HG02759 (cell line): ENCODE results near the gene LIN28A.

Source experiments
- ATAC-seq: cut with Tn5 transposase; IDR thresholded peaks from one replicate; pipeline ENCODE4 v1.9.1; 2021; ENCODE audit warnings: mild to moderate bottlenecking, moderate library complexity; ENCODE audit not compliant: unreplicated experiment

LIN28A gene

GRCh38 chr1:26387447-26387846, 23.2 kb upstream of the LIN28A start:
- ATAC-seq, result no peak

- ATAC-seq, result no peak
Measured at GRCh38 chr1:26388791-26389445, 21.7 kb upstream of the LIN28A start.

DNA sequence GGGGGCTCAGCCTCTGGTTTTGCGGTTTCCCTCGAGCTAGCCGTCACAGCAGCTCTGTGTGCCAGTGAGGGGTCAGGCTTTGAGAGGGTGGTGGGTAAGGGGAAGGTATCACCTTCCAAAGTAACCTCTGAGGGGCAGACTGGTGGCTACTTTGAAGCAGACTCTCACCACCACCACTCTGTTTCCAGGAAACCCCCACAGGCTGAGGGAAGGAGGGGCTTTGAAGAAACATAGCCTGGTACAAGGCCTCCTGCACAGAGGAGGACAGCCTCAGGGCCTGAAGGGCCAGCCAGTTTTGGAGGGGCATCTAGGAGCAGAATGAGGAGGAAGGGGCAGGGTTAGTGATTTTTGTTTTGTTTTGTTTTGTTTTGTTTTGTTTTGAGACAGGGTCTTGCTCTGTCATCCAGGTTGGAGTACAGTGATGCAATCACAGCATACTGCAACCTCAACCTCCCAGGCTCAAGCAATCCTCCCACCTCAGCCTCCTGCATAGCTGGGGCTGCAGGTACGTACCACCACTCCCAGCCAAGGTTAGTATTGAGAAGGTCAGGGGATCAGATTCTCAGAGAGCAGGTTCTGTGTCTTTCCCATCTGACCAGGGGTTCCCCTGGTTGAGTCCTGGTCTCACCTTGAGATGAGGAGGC, 20.9 kb upstream of the LIN28A start:
- no peak for ATAC-seq

- no peak for ATAC-seq
Measured at GRCh38 chr1:26391450-26391849, 19.2 kb upstream of the LIN28A start.

DNA sequence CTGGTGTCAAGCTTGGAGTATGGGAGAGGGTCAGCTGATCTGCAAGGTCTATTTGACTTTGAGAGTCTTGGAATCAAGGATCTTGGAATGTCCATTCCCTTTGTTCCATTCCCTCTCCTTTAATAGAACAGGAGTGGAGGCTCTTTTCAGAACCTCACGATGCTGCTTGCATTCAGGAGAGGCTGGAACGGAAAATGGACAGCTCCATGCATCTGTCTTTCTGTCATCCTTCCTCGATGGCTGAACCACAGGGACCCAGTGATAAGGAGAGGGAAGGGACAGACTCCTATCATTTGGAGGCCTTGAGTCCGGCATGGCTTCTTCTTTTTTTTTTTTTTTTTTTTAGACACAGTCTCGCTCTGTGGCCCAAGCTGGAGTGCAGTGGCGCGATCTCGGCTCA, 14.9 kb upstream of the LIN28A start:
- no peak for ATAC-seq

- no peak for ATAC-seq
Measured at GRCh38 chr1:26399034-26399433, 11.6 kb upstream of the LIN28A start.

GRCh38 chr1:26401891-26402290, 8.7 kb upstream of the LIN28A start:
- ATAC-seq, result no peak

- ATAC-seq, result no peak
Measured at GRCh38 chr1:26403656-26404055, 7.0 kb upstream of the LIN28A start.

GRCh38 chr1:26404641-26405040, 6.0 kb upstream of the LIN28A start:
- ATAC-seq, result no peak

- ATAC-seq, result no peak
Measured at GRCh38 chr1:26405281-26405915, 5.2 kb upstream of the LIN28A start.

GRCh38 chr1:26408604-26409003, 2.0 kb upstream of the LIN28A start:
- no peak for ATAC-seq

DNA sequence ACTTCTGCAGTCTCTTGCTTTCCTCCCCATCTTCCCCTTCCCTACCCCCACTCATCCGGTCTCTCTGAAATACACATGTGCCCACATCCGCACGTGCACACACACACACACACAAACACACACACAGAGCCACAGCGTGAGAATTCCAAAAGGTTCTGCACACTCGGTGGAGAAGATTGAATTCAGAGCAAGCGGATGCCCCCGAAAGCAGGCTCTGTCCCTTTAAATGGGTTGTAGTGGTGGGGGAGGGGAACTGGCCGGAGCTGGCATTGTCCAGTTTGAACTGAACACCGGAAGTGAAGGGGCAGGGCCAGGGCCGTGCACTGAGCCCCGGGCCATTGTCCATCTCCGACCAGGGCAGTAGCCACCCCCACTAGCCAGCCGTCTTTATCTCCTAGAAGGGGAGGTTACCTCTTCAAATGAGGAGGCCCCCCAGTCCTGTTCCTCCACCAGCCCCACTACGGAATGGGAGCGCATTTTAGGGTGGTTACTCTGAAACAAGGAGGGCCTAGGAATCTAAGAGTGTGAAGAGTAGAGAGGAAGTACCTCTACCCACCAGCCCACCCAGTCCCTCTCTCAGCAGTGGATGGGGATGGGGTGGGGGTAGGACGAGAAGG, 1.3 kb upstream of the LIN28A start:
- ATAC-seq, result no peak

DNA sequence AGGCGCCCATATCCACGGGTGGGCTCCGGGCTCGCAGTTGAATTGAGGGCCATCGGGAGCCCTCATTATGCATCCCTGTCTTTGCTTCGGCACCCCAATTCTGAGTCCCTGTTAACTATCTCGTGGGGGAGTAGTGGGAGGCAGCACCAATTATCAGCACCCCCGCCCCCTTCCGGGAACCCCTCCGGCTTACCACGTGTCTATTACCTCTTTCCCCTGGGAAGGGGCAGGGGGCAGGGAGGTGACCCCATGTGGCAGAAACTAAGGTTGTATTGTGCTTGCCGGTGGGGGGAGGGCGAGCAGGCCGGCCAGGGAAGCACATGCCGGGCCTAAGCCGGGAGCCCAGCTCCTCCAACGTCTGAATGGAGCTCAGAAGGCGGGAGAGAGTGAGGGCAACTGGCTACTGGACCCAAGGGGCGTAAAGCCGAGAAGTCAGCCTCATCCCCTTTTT, 1.0 kb downstream of the LIN28A start:
- ATAC-seq, result no peak

DNA sequence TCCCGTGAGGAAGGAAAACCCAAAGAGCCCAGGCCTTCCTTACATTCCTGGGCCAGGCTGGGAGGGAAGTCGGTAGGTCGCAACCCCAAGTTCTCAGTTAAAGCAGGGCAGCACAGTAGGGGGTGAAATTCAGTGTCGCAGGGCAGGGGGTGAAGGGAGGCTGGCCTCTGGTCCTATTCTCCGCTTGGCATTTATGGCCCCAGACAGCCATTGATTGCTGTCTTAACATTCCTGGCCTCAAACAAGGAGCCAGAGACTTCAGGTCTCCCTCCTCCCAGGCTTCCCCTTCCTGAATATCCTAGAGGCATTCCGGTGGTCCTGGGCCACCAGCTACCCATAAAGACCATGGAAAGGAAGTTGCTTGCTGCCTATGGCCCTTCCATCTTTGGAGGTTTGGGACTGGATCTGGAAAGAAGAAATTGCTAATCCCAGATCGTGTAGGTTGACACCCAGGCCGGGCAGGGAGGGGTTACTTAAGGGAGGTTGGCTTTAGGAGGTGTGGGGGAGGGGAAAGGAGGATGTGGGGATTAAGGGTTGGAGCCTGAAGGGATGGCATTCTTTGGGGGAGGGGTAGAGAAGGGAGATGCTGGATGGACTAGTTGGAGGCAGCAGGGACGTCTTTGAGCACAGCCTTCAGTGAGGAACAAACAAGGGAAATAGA, 1.7 kb downstream of the LIN28A start:
- ATAC-seq, result no peak

DNA sequence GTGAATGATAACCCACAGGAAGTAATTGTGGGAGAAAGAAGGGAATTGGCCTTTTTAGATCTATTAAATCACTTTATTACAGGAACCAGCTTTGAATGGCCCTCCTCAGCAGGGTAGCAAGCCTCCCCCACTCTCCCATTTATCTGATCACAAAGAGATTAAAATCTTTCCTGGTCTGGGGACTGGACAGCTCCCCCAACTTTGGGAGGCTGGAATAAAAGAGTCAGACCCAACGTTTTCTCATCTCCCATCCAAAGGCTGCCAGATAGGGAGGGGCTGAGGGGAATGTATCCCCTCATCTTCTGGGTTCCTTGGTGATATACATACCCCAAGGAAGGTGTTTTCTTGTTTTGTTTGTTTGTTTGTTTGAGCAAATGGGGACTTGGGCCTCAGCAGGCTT, 2.4 kb downstream of the LIN28A start:
- ATAC-seq, result no peak

DNA sequence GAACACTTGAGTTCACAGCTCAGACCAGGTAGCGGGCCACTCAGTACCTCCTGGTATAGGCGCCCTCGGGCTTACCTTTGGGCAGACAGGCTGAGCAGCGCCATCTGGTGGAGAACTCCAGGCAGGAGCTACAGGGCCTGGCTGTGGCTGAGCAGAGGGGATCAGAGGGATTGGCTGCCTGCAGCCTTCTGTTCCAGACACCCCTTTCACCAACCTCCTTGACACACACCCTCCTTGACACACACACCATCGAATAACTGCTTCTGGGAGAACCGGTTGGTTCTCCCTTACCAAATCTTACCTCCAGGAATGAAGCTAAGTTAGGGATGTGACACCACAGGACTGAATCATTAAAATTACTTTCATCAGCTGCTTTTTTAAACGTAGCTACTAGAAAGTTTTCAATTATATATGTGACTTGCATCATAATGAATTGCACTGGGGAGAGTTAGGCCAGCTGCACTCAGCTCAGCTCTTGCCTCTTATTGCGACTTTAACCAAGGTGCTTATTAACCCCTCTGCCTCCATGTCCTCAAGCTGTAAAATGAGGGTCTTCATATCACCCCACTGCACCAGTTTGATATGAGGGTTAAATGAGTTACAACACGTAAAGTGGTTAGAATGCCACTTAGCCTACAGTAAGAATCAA, 6.6 kb downstream of the LIN28A start:
- peak; percentile 69 for ATAC-seq

DNA sequence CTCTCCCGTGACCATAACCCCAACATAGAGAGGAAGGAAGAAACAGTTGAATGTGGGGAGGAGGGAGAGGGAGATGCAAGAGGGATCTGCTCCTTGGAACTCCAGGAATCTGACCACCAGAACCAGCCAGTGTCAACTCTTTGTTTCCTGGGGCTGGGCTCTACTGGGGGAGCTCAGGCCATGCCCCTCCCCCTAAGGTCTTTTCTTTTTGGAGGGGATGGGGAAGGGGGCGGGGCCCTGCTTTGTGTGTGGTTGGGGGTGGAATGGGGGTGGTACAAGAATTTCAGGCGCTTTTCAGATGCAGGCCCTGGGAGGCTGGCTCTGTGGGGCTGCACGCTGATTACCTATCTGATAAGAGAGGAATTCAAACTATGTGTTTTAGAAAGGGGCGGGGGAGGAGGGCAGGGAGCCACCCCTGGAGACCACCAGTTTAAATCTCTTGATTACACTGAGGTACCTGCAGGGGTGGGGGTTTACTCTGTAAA, 8.3 kb downstream of the LIN28A start:
- no peak for ATAC-seq

DNA sequence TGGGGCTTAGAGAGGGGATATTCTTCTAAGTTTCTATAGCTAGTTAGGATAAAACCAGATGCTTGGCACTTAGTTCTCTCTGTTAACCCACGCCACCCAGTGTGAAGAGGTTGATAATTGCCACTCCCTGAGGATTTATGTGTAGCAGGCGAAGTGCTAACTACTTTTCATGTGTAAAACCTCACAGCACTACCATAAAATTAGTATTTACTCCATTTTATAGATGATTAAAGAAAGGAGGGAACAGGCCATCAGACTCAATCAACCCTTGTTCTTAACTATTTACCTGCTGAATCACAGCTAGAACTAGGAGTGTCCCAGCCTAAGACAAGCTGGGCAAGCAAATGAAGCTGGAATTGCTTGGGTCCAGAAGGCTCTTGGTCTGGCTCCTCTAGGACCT, 8.9 kb downstream of the LIN28A start:
- no peak for ATAC-seq

DNA sequence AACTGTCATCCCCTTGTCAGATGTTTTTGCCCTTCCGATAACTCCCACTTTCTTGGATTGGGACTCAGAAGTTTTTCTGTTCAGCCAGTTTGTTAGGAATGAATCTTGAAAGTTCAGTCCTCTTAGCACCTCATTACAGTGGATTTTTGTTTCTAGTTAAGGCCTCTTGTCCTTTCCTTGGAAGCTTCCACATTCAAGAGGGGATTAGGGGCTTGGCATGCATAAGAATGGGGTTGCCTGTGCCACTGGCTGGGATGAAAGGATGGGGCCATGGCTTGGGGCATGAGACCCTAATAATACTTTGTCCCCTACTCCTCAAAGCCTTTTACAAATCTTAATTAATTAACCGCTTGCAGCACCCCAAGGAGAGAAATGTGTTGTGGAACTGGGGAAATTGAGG, 19.1 kb downstream of the LIN28A start:
- ATAC-seq, result no peak

DNA sequence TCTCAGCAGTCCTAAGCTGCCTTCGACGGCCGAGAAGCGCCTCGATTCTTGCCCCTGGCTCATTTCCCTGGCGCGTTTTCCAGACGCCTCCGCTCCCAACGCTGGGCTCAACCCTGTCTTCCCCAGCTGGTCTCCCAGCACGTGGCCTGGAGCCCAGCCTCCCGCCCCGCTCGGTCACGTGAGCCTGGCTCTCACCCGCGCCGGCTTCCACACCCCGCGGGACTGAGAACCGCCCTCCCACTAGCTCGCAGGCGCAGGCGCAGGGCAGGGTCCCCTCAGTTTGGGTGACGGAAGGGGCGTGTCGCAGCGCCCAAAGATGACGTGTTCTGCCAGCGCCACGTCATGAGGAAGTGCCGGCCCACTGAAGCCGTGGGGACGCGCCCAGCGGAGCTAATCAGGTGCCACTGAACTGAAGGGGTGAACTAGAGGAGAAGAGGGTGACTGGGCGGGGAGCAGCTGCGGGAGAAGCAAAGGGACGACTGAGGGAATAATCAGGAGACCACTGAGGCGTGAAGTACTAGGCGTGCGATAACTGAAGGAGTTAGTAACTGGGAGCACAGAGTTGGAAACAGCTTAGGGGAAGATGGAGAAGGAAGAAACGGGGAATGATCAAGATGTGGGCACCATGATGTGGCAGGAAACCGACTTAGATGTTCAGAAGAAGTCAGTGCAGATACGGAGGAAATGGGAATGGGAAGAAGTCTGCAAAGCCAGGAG, 21.5 kb downstream of the LIN28A start, which contains the start of gene DHDDS:
TSS of gene DHDDS (plus strand) at position 343 of the 717 bp plus-strand sequence. CDS start 625 bp downstream, outside the sequence.
- ATAC-seq, result peak; percentile 98
